Measurements from ENCODE around the gene GTF3C1. TPM values are rescaled to one million over a fixed set of nuclear protein-coding genes. Genes with fewer than 3 reads are reported as not detected.

GTF3C1 gene
- total RNA-seq, 4 donors from 2014 or later, result 58.5 to 120 (median 112) TPM

DNA sequence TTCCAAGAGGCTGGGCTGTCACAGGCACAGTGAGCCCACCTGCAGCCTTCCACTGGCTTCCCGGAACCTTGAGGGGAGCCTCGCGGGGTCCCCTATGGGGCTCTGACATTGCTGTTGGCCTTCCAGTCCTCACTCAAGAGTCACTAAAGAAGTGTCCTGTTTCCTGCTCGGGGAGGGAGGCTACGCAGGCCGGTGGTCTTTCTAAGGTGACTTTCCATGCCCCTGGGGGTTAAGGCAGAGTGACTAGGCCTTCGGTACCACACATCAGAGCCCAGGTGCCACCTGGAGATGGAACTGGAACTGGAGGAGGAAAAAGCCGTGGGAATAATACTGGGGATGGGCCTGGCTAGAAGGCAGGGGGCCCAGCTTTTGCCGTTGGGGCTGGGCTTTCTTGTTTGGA is 75.7 kb downstream of the GTF3C1 start:
- DNase-seq, result no peak
- intact Hi-C loops (cut with DNase I), result no loop called here
- Histone ChIP-seq H3K36me3 (peaks cover 83 to 93% of the 10 kb centered on the region in 2 donors), H3K4me3 (replicated peaks in 1 of 3) (no peak overlapping the region), H3K27me3 (no peaks in the 10 kb centered on the region), H3K27ac (no peak overlapping the region), H3K9me3 (no peaks in the 10 kb centered on the region), H3K4me1 (no peaks in the 10 kb centered on the region)
- TF ChIP-seq, protein P1, sequence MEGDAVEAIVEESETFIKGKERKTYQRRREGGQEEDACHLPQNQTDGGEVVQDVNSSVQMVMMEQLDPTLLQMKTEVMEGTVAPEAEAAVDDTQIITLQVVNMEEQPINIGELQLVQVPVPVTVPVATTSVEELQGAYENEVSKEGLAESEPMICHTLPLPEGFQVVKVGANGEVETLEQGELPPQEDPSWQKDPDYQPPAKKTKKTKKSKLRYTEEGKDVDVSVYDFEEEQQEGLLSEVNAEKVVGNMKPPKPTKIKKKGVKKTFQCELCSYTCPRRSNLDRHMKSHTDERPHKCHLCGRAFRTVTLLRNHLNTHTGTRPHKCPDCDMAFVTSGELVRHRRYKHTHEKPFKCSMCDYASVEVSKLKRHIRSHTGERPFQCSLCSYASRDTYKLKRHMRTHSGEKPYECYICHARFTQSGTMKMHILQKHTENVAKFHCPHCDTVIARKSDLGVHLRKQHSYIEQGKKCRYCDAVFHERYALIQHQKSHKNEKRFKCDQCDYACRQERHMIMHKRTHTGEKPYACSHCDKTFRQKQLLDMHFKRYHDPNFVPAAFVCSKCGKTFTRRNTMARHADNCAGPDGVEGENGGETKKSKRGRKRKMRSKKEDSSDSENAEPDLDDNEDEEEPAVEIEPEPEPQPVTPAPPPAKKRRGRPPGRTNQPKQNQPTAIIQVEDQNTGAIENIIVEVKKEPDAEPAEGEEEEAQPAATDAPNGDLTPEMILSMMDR (IDR thresholded peaks at IDR 0.05), result no peak
- TF ChIP-seq POLR2A (IDR thresholded peaks at IDR 0.05), result no peak
- 95 to 96% methylated on average over 4 to 9 of the region's 9 CpGs for WGBS, 2 donors

DNA sequence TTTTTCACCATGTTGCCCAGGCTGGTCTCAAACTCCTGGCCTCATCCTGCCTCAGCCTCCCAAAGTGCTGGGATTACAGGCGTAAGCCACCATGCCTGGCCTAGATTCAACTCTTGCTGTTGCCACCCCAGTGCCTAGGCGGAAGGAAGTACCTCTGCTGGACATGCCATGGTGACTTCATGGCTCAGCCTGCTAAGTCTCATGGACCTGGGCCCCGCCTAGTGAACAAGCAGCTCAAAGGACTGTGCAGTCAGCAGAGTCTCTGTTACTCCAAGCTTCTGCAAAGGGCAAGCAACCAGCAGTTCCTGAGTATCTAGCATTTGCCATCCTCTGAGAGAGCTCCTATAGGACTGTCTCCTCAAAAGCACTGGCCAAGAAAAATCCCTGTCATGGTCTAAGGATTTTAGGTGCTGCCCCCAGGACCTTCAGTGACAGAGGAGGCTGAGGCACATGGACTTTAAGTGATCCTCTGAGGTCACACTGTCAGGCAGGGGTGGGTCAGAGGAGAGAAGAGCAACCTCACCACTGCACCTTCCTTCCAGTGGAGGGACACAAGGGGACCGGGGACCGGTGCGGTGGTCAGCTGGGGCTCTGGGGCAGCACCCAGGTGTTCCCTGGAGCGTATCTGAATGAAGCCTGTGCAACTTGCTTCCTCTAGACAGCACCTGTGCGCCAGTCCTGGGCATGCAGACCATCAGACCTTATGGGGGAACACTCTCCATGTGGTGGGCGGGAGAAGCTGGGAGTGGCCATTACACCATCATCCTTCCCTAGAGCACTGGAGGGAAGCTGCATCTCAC is 76.4 kb downstream of the GTF3C1 start:
- no peak for TF ChIP-seq POLR2A (IDR thresholded peaks at IDR 0.05)
- TF ChIP-seq, protein P1 (IDR thresholded peaks at IDR 0.05), result no peak
- intact Hi-C loops (cut with DNase I), result no loop called here
- H3K27ac ChIP-seq, result no peak overlapping the region
- 94 to 98% methylated on average over 5 to 8 of the region's 9 CpGs for WGBS, 2 donors
- peaks cover 87 to 96% of the 10 kb centered on the region in 2 donors for H3K36me3 ChIP-seq
- no peaks in the 10 kb centered on the region for H3K9me3 ChIP-seq
- no peaks in the 10 kb centered on the region for H3K27me3 ChIP-seq
- DNase-seq, result no peak
- no peak overlapping the region for H3K4me3 ChIP-seq (replicated peaks in 1 of 3)
- no peaks in the 10 kb centered on the region for H3K4me1 ChIP-seq

DNA sequence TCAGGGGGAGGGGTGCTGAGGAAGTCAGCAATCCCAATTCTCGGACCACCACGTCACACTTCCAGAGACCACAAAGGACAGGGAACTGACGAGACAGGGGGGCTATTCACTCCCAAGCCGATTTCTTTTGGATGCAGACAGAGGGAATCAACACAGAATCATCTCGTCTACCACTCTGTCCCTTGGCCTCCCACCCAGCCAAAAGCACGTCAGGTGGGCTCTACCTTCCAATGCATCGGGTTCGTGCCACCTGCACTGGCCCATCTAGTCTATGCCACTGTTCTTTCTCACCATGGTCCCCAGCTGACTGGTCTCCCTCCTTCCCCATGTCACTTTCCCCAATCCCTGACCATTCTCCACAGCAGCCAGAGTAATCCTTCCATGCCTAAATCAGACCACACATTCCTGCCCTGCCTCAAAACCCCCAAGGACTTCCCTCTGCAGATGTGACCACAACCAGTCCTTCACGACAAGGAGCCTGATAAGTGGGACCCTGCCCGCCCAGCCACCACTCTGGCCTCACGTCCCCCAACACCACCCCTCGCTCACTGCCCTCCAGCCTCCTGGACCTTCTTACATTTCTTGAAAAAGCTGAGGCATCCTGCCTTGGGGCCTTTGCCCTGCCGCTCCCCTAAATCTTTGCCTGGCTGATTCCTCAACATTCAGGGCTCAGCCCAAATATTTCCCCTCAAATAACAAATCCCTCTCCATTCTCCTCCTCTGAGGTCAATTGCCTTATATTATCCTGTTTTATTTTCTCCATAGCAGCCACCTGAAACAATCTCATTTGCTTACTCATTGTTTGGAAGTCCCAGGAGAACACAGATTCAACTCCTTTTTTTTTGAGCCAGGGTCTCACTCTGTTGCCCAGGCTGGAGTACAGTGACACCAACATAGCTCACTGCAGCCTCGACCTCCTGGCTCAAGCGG is 77.4 kb downstream of the GTF3C1 start:
- TF ChIP-seq, protein P1 (IDR thresholded peaks at IDR 0.05), result no peak
- no peak for TF ChIP-seq POLR2A (IDR thresholded peaks at IDR 0.05)
- Histone ChIP-seq H3K4me1 (no peaks in the 10 kb centered on the region), H3K9me3 (no peaks in the 10 kb centered on the region), H3K4me3 (replicated peaks in 1 of 3) (no peak overlapping the region), H3K36me3 (peaks cover 87 to 96% of the 10 kb centered on the region in 2 donors), H3K27me3 (no peaks in the 10 kb centered on the region), H3K27ac (no peak overlapping the region)
- 95 to 98% methylated on average over 15 of the region's 15 CpGs for WGBS, 2 donors
- no peak for DNase-seq
- intact Hi-C loops (cut with DNase I), result no loop called here

DNA sequence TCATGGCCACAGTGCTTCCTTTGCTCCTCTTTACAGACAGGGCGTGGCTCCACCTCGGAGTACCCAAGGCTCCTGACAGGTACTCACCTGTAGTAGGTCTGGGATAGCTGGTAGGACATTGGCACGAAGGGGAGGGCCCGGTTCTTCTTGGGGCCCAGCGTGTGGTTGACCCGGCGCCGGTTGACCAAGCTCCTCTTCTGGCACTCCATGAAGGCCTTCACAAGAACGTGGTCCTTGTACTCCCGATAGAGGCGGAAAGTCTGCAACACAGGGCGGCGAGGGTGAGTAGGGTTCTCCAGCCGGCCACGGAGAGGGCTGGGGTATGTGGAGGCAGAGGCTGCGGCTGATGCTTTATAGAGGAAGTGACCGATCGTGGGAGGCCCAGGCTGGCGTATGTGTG is 78.1 kb downstream of the GTF3C1 start:
- no peak for TF ChIP-seq POLR2A (IDR thresholded peaks at IDR 0.05)
- H3K4me1 ChIP-seq, result no peaks in the 10 kb centered on the region
- no peak overlapping the region for H3K27ac ChIP-seq
- H3K36me3 ChIP-seq, result peaks cover 87 to 96% of the 10 kb centered on the region in 2 donors
- DNase-seq, result no peak
- no peaks in the 10 kb centered on the region for H3K9me3 ChIP-seq
- H3K4me3 ChIP-seq (replicated peaks in 1 of 3), result no peak overlapping the region
- WGBS, 2 donors, result 97 to 99% methylated on average over 11 to 18 of the region's 19 CpGs
- no peaks in the 10 kb centered on the region for H3K27me3 ChIP-seq
- intact Hi-C loops (cut with DNase I), result no loop called here

DNA sequence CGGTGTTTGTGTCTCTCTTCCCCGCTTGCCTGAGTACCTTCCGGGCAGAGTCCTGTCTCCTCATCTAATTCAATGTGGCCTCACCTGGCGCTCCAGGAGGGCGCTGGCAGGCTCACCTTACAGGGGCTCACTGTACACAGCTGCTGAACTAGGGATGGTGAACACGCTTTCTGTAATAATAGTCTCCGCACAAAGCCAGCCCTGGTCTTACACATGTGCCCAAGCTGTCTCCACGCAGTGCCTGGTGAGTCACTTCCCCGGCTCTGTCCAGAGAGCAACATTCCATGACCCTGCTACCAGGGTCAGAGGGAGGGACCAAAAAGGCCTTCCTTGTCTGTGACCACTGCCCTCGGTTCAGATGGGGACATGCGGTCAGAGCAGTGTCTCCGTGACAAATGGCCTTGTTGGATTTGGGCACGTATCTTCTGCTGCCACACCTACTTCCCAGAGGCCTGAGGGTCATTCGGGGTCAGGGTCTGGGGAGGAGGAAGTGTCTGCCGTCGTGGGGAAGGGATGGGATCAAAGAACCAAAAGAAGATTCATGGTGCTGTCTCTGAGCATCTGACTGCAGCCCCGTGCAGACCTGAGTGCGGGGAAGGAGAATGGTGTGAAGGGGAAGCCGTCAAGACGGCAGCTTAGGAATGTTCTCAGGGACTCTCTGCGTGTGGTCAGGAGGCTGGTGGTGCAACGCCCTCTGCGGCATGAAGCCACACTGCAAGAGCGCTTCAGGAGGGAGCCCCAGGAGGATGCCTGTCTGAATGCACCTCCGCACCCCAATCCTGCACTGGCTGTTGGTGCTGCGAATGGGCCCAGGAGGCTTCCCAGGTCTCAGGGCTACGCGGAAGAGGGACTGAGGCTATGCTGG is 78.9 kb downstream of the GTF3C1 start:
- no peaks in the 10 kb centered on the region for H3K4me1 ChIP-seq
- peaks cover 89 to 96% of the 10 kb centered on the region in 2 donors for H3K36me3 ChIP-seq

More for the DNA sequence above, 78.9 kb downstream of the GTF3C1 start:
- no peak for DNase-seq
- no peak for TF ChIP-seq POLR2A (IDR thresholded peaks at IDR 0.05)
- TF ChIP-seq, protein P1 (IDR thresholded peaks at IDR 0.05), result no peak
- WGBS, 2 donors, result 77 to 85% methylated on average over 28 of the region's 28 CpGs
- intact Hi-C loops (cut with DNase I), result no loop called here
- Histone ChIP-seq H3K27ac (peak overlapping the region in 1 of 3 donors; percentile 28), H3K9me3 (no peaks in the 10 kb centered on the region), H3K4me3 (replicated peaks in 1 of 3) (no peak overlapping the region), H3K27me3 (no peaks in the 10 kb centered on the region)

All from thyroid gland (tissue), 4 donors.